HTR-8/SVneo (cell line): ENCODE data around the gene HRH3.

Experiments
- DNase-seq: peaks from one replicate; pipeline ENCODE4 v3.0.0; 2011; ENCODE audit warnings: low spot score, mixed read lengths; ENCODE audit not compliant: insufficient read length
- FAIRE-seq: peaks from 2 replicates; lab custom pipeline; 2011; peaks lifted over from hg19 to GRCh38; lab: Jason Lieb, UNC

Gene HRH3

GRCh38 chr20:62217913-62218773, 1.9 kb downstream of the HRH3 start:
- DNase-seq (no peak), FAIRE-seq (peak; percentile 90)

GRCh38 chr20:62216636-62217566, 3.2 kb downstream of the HRH3 start:
- DNase-seq (no peak), FAIRE-seq (no peak)

- FAIRE-seq (no peak), DNase-seq (no peak)
Observed at GRCh38 chr20:62215991-62216635, 4.0 kb downstream of the HRH3 start.

GRCh38 chr20:62215020-62215990, 4.8 kb downstream of the HRH3 start:
- DNase-seq (no peak), FAIRE-seq (peak; percentile 51)

- DNase-seq (no peak), FAIRE-seq (peak; percentile 36)
Observed at GRCh38 chr20:62214067-62214466, 6.0 kb downstream of the HRH3 start.

GRCh38 chr20:62212299-62212698, 7.8 kb downstream of the HRH3 start:
- no peak for FAIRE-seq
- no peak for DNase-seq

GRCh38 chr20:62211769-62212288, 8.2 kb downstream of the HRH3 start:
- FAIRE-seq (no peak), DNase-seq (no peak)

- FAIRE-seq (peak; percentile 38), DNase-seq (no peak)
Observed at GRCh38 chr20:62211216-62211615, 8.9 kb downstream of the HRH3 start.

- peak; percentile 71 for FAIRE-seq
- DNase-seq = no peak
Observed at GRCh38 chr20:62210496-62210855, 9.6 kb downstream of the HRH3 start.

- DNase-seq (no peak), FAIRE-seq (peak; percentile 31)
Observed at GRCh38 chr20:62209850-62210495, 10.1 kb downstream of the HRH3 start.

- DNase-seq (no peak), FAIRE-seq (peak; percentile 63)
Observed at GRCh38 chr20:62208795-62209755, 11.0 kb downstream of the HRH3 start.

- no peak for DNase-seq
- peak; percentile 57 for FAIRE-seq
Observed at GRCh38 chr20:62208061-62208794, 11.8 kb downstream of the HRH3 start.

GRCh38 chr20:62206388-62206775, 13.7 kb downstream of the HRH3 start:
- DNase-seq (no peak), FAIRE-seq (peak; percentile 59)

- DNase-seq (no peak), FAIRE-seq (no peak)
Observed at GRCh38 chr20:62205618-62206387, 14.3 kb downstream of the HRH3 start.

- no peak for DNase-seq
- FAIRE-seq = no peak
Observed at GRCh38 chr20:62203378-62204030, 16.6 kb downstream of the HRH3 start.
